HT1080 (cell line): ENCODE results near the gene PSMD6. TPM values are rescaled to one million over a fixed set of nuclear protein-coding genes. Genes with fewer than 3 reads are reported as not detected.

Source experiments
- DNase-seq: peaks from one replicate; pipeline ENCODE4 v3.0.0-alpha.2; 2015; ENCODE audit warnings: low read depth
- total RNA-seq: library from RNA; depleted of rRNA; stranded (reverse); fragments of >200 nt; shearing (Covaris generic); gene quantifications from 2 replicates; pipeline ENCODE4 v1.2.3, GENCODE V29; 2014

The PSMD6 gene
- total RNA-seq, 1 experiment from 2014 or later, result 200 TPM

GRCh38 chr3:63979093-63979885 lies 44.0 kb downstream of the PSMD6 start:
- DNase-seq, result no peak

- no peak for DNase-seq
Measured at GRCh38 chr3:63977893-63978292, 45.4 kb downstream of the PSMD6 start.

GRCh38 chr3:63976872-63977200 lies 46.5 kb downstream of the PSMD6 start:
- no peak for DNase-seq

GRCh38 chr3:63976161-63976871 lies 47.0 kb downstream of the PSMD6 start:
- DNase-seq, result peak; percentile 83

GRCh38 chr3:63975723-63976122 lies 47.6 kb downstream of the PSMD6 start:
- DNase-seq, result peak; percentile 55

- no peak for DNase-seq
Measured at GRCh38 chr3:63974451-63974850, 48.8 kb downstream of the PSMD6 start.

GRCh38 chr3:63973406-63973805 lies 49.9 kb downstream of the PSMD6 start:
- no peak for DNase-seq

GRCh38 chr3:63972987-63973386 lies 50.3 kb downstream of the PSMD6 start:
- no peak for DNase-seq

GRCh38 chr3:63972196-63972595 lies 51.1 kb downstream of the PSMD6 start:
- DNase-seq, result no peak

GRCh38 chr3:63970631-63971475 lies 52.4 kb downstream of the PSMD6 start:
- DNase-seq, result no peak

- DNase-seq, result no peak
Measured at GRCh38 chr3:63969876-63970275, 53.4 kb downstream of the PSMD6 start.

- DNase-seq, result peak; percentile 32
Measured at GRCh38 chr3:63968612-63969350, 54.5 kb downstream of the PSMD6 start.

GRCh38 chr3:63967675-63968611 lies 55.4 kb downstream of the PSMD6 start:
- peak; percentile 44 for DNase-seq

- DNase-seq, result no peak
Measured at GRCh38 chr3:63966871-63967270, 56.4 kb downstream of the PSMD6 start.

- DNase-seq, result no peak
Measured at GRCh38 chr3:63966007-63966406, 57.3 kb downstream of the PSMD6 start.

- DNase-seq, result no peak
Measured at GRCh38 chr3:63964681-63965485, 58.4 kb downstream of the PSMD6 start.

GRCh38 chr3:63963496-63963895 lies 59.8 kb downstream of the PSMD6 start:
- DNase-seq, result no peak

- DNase-seq, result peak; percentile 54
Measured at GRCh38 chr3:63961891-63962290, 61.4 kb downstream of the PSMD6 start.
